ENCODE data around the gene KIAA1586.

DNA sequence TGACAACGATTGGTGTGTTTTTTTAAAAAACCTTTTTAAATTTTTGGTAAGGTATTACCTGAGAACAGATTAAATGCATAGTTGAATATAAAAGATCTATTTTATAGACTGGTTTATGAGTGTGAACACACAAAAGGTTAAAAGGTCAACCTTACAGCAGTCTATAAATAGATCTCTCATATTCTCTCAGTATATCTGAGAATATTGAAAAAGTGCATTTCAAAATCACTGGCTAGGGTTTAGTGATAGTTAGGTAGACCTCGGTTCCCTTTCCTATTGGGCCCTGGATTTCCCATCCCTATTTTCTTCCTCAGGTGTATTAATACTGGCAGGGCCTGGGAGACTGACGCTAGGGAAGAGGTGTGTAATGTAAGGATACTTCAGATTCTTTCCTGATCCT lies 42.8 kb downstream of the KIAA1586 start:
- no peak for TF ChIP-seq POLR2A (IDR thresholded peaks at IDR 0.05)
- TF ChIP-seq, protein P1, sequence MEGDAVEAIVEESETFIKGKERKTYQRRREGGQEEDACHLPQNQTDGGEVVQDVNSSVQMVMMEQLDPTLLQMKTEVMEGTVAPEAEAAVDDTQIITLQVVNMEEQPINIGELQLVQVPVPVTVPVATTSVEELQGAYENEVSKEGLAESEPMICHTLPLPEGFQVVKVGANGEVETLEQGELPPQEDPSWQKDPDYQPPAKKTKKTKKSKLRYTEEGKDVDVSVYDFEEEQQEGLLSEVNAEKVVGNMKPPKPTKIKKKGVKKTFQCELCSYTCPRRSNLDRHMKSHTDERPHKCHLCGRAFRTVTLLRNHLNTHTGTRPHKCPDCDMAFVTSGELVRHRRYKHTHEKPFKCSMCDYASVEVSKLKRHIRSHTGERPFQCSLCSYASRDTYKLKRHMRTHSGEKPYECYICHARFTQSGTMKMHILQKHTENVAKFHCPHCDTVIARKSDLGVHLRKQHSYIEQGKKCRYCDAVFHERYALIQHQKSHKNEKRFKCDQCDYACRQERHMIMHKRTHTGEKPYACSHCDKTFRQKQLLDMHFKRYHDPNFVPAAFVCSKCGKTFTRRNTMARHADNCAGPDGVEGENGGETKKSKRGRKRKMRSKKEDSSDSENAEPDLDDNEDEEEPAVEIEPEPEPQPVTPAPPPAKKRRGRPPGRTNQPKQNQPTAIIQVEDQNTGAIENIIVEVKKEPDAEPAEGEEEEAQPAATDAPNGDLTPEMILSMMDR (IDR thresholded peaks at IDR 0.05), result no peak

All from body of pancreas (tissue), 4 donors.